Measurements from ENCODE around the gene CIAO2B.

DNA sequence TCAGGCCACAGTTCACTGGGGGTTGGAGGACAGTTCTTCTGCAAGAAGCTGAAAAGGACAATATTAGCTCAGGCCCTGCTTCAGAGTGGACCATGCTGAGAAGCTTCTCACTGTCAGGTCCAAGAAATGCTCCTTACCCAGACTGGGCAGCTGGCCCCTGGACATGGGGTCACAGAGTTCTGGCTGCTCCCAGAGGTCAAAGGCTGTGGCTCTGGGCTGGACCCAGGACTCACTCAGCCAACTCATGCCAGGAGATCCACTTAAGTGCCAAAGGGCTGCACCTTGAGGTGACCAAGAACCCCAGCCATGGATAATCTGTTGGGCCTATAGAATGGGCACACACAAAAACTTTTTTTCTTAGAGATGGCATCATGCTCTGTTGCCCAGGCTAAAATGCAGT lies 5.2 kb upstream of the CIAO2B start:
- TF ChIP-seq POLR2AphosphoS5 (IDR thresholded peaks at IDR 0.05) = no peak
- TF ChIP-seq CTCF (IDR thresholded peaks at IDR 0.05) = no peak
- no peak for TF ChIP-seq POLR2A (IDR thresholded peaks at IDR 0.05; ENCODE audit: low read depth)
- TF ChIP-seq EP300 (IDR thresholded peaks at IDR 0.05) = no peak

Measured in esophagus muscularis mucosa (tissue), 4 donors.